Sigmoid colon (tissue), 7 donors: ENCODE measurements around the gene CLSTN2. TPM values are rescaled to one million over a fixed set of nuclear protein-coding genes. Genes with fewer than 3 reads are reported as not detected.

Experiments used
- DNase-seq: peaks from one replicate; pipeline ENCODE4 v3.0.0-alpha.2; 2019
- H3K27ac ChIP-seq, 4 donors: fragments of 200-600 bp; sonication (generic); one replicate each; pipeline ENCODE4 v1.5.1; 2016 to 2019; ENCODE audit warnings: mild to moderate bottlenecking in 1 of 4
- H3K27me3 ChIP-seq, 3 donors: fragments of 200-600 bp; sonication (generic); one replicate each; pipeline ENCODE4 v1.5.1; 2019; ENCODE audit warnings: mild to moderate bottlenecking in 1 of 3
- H3K36me3 ChIP-seq, 4 donors: fragments of 200-600 bp; sonication (generic); one replicate each; pipeline ENCODE4 v1.5.1; 2016 to 2019
- H3K4me1 ChIP-seq, 4 donors: fragments of 200-600 bp; sonication (generic); one replicate each; pipeline ENCODE4 v1.5.1; 2017 to 2019
- H3K4me3 ChIP-seq, 4 donors: fragments of 200-600 bp; sonication (generic); one replicate each; pipeline ENCODE4 v1.5.1; 2017 to 2019; ENCODE audit warnings: mild to moderate bottlenecking in 2 of 4, moderate library complexity in 1 of 4
- H3K9me3 ChIP-seq, 4 donors: fragments of 200-600 bp in 3 of 4; sonication (generic) in 3 of 4; one replicate each; pipeline versions ENCODE4 v1.5.1 to v1.6.1; 2013 to 2019
- EP300 ChIP-seq, 4 donors: sonication (generic); formaldehyde crosslinking; IDR thresholded peaks; one replicate each; pipeline ENCODE4 v1.6.1; 2017; ENCODE audit warnings: antibody characterized with exemption in 4 of 4
- POLR2A ChIP-seq, 2 donors: fragments of 450-650 bp; IDR thresholded peaks; one replicate each; pipeline ENCODE4 v1.6.1; 2016; ENCODE audit warnings: antibody characterized with exemption in 2 of 2, mild to moderate bottlenecking in 2 of 2, moderate library complexity in 2 of 2
- POLR2AphosphoS5 ChIP-seq, 4 donors: sonication (generic); formaldehyde crosslinking; IDR thresholded peaks; one replicate each; pipeline ENCODE4 v1.6.1; 2017; ENCODE audit warnings: antibody characterized with exemption in 4 of 4
- WGBS, 2 donors: extraction: QIAGEN DNeasy Blood & Tissue Kit; methylation state at CpG; one replicate each; pipeline ENCODE4 v1.1.7; 2013; 5-methylcytosine and 5-hydroxymethylcytosine counted together
- intact Hi-C: fragments of 100-400 bp; cut with DNase I; formaldehyde crosslinking; loops from one replicate; pipeline ENCODE4 v1.15.1; 2023
- polyA plus RNA-seq, 3 donors: library from polyadenylated mRNA; stranded (reverse); fragments of 200-250 nt; gene quantifications; one replicate each; pipeline ENCODE4 v1.2.3, GENCODE V29; 2013
- total RNA-seq, 4 donors: library from RNA; depleted of rRNA; stranded (reverse); fragments of >200 nt; gene quantifications; one replicate each; pipeline ENCODE4 v1.1.0, GENCODE V29; 2016
- TF ChIP-seq, protein P1 (sequence below), 4 experiments: fragments of 450-650 bp in 3 of 4; fragments of 200-600 bp in 1 of 4; IDR thresholded peaks; one replicate each; pipeline ENCODE4 v1.5.1; 2016 to 2019; ENCODE audit warnings: antibody characterized with exemption in 4 of 4, mild to moderate bottlenecking in 3 of 4, moderate library complexity in 2 of 4
- donor health status: healthy with polysubstance abuse.
- donor health status: Bipolar disorder and iron deficiency.
- donor health status: healthy.

CLSTN2 gene
- total and polyA plus RNA-seq, 7 donors = 0.23 to 8.3 (median 2.7) TPM

DNA sequence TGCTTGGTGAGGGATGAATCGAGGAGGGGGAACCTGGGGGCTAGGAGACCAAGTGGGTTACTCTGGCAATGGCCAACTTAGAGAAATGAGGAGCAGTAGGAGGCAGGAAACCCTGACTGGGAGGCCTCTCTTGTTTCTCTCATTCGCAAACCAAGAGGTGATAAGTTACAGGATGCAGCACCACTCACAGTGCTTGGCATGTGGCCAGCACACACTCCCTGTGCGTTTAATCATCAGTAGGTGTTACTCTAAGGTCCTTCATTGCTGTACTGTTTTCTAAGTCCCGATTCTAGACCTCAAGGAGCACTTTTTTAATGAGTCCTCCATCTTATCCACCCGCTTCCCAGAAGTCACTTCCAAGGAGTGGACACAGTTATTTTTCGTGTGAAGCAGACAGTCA, 428.8 kb downstream of the CLSTN2 start:
- Histone ChIP-seq H3K27me3 (no peaks in the 10 kb centered on the region), H3K4me3 (no peak overlapping the region), H3K27ac (no peak overlapping the region), H3K36me3 (no peaks in the 10 kb centered on the region), H3K4me1 (no peaks in the 10 kb centered on the region), H3K9me3 (no peaks in the 10 kb centered on the region)
- 49 to 61% methylated on average over 6 of the region's 6 CpGs for WGBS, 2 donors
- intact Hi-C loops = no loop called here
- DNase-seq = no peak
- no peak for TF ChIP-seq POLR2AphosphoS5 (IDR thresholded peaks at IDR 0.05)
- no peak for TF ChIP-seq POLR2A (IDR thresholded peaks at IDR 0.05)
- no peak for TF ChIP-seq EP300 (IDR thresholded peaks at IDR 0.05)
- TF ChIP-seq, protein P1, sequence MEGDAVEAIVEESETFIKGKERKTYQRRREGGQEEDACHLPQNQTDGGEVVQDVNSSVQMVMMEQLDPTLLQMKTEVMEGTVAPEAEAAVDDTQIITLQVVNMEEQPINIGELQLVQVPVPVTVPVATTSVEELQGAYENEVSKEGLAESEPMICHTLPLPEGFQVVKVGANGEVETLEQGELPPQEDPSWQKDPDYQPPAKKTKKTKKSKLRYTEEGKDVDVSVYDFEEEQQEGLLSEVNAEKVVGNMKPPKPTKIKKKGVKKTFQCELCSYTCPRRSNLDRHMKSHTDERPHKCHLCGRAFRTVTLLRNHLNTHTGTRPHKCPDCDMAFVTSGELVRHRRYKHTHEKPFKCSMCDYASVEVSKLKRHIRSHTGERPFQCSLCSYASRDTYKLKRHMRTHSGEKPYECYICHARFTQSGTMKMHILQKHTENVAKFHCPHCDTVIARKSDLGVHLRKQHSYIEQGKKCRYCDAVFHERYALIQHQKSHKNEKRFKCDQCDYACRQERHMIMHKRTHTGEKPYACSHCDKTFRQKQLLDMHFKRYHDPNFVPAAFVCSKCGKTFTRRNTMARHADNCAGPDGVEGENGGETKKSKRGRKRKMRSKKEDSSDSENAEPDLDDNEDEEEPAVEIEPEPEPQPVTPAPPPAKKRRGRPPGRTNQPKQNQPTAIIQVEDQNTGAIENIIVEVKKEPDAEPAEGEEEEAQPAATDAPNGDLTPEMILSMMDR (IDR thresholded peaks at IDR 0.05) = no peak

DNA sequence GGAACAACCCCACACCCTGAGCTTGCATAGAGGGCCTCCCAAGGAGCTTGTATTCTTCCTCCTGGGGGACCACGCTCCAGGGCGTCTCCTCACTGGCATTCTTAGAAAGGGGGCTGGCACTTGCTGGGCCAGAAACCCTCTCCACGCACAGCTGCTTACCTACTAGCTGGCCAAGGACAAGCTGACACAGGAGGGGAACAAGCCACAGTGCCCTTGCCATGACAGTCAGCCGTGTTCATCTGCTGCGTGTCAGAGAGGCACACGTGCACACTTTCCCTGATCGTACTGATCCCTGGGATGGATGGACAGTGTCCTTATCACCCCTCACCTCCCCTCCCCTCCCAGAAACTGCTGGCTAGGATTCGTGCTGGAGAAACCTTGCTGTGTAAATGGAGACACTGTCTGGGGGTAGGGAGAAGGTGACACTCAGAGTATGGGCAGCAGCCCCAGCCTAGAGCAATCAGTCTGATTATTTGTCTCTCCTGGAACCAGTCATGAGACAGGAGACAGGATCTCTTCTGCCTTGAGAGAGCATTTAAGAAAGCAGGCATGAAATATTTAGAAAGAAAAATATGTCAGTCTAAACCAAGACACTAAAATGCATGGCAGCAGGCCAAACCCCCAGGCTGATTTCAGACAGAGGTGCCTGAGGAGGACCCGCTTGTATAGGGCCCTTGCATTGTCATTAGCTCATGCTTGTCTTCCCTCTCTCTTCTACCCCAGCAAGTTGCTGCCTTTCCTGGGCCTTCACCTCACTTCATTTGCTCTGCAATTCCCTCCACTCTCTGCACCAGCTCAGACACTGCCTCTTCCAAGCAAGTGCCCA, 431.1 kb downstream of the CLSTN2 start:
- WGBS, 2 donors = 88 to 89% methylated on average over 9 of the region's 9 CpGs
- intact Hi-C loops = no loop called here

DNA sequence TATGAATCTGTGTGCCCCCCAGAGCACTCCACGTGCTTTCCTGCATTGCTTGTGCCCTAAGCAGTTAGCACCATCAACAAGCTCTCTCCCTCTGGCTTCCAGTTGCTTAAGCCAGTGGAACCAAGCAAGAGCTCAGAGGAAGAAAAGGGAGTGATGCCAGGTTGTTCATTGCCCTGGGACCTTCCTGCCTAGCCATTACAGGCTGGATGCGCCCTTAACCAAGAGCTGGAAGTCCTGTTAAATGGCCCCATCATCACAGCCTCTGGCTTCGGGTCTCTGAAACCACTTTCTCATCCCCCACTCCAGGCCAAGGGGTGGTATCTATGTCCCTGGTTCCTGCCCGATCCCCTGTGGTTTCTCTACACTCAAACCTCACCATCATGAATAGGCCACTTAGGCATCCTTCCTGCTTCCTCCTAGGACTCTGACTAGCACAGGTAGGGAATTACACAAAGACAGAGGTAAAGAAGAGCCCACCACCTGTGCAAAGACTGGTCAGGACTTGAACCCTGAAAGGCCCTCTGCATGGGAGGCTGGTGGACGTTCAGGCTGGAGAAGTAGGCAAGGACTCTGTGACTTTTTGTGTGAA, 433.3 kb downstream of the CLSTN2 start:
- WGBS, 2 donors = 86 to 87% methylated on average over 5 of the region's 5 CpGs
- no peaks in the 10 kb centered on the region for H3K36me3 ChIP-seq
- DNase-seq = no peak

More for the DNA sequence above, 431.1 kb downstream of the CLSTN2 start:
- Histone ChIP-seq H3K27me3 (no peaks in the 10 kb centered on the region), H3K9me3 (no peaks in the 10 kb centered on the region), H3K27ac (no peak overlapping the region), H3K36me3 (no peaks in the 10 kb centered on the region), H3K4me3 (no peak overlapping the region), H3K4me1 (no peaks in the 10 kb centered on the region)
- TF ChIP-seq EP300 (IDR thresholded peaks at IDR 0.05) (no peak), POLR2A (IDR thresholded peaks at IDR 0.05) (no peak), POLR2AphosphoS5 (IDR thresholded peaks at IDR 0.05) (no peak)
- TF ChIP-seq, protein P1 (IDR thresholded peaks at IDR 0.05) = no peak
- no peak for DNase-seq

DNA sequence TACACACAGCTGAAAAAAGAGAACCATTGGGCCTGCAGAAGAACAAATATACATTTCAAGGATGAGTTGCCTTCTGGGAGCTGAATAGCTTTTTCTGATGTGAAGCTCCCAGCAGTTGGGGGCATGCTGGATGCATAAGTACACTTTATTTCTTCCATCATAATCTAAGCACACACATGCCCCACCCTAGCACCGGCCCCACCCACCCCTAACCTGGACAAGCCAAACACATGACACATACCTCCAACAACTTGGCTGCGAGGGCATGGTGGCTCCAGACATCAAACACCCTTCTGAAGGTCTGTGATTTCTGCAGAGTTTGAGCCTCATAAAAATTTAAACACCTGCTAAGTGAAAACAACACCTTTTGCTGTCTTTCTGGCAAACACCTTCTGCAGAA, 435.7 kb downstream of the CLSTN2 start:
- Histone ChIP-seq H3K27me3 (no peaks in the 10 kb centered on the region), H3K9me3 (no peaks in the 10 kb centered on the region), H3K36me3 (no peaks in the 10 kb centered on the region), H3K27ac (no peak overlapping the region), H3K4me3 (no peak overlapping the region), H3K4me1 (no peaks in the 10 kb centered on the region)
- TF ChIP-seq EP300 (IDR thresholded peaks at IDR 0.05) (no peak), POLR2A (IDR thresholded peaks at IDR 0.05) (no peak), POLR2AphosphoS5 (IDR thresholded peaks at IDR 0.05) (no peak)
- TF ChIP-seq, protein P1 (IDR thresholded peaks at IDR 0.05) = no peak
- no peak for DNase-seq
- 9 to 27% methylated on average over 2 of the region's 2 CpGs for WGBS, 2 donors
- intact Hi-C loops = no loop called here

More for the DNA sequence above, 433.3 kb downstream of the CLSTN2 start:
- H3K4me3 ChIP-seq = no peak overlapping the region
- H3K27ac ChIP-seq = no peak overlapping the region
- TF ChIP-seq EP300 (IDR thresholded peaks at IDR 0.05) = no peak
- TF ChIP-seq, protein P1 (IDR thresholded peaks at IDR 0.05) = no peak
- TF ChIP-seq POLR2A (IDR thresholded peaks at IDR 0.05) = no peak
- no peak for TF ChIP-seq POLR2AphosphoS5 (IDR thresholded peaks at IDR 0.05)
- no peaks in the 10 kb centered on the region for H3K4me1 ChIP-seq
- no peaks in the 10 kb centered on the region for H3K27me3 ChIP-seq
- intact Hi-C loops = no loop called here
- no peaks in the 10 kb centered on the region for H3K9me3 ChIP-seq
